H1 (cell line): ENCODE measurements around the gene ADORA1.

Experiments
- CHD2 ChIP-seq: IDR thresholded peaks from 2 replicates; pipeline ENCODE4 v1.6.1; 2012; ENCODE audit warnings: low read length, improper control_type of control experiment
- EP300 ChIP-seq, 2 experiments: IDR thresholded peaks; 1 replicate in 1 of 2; 2 replicates in 1 of 2; pipeline ENCODE4 v1.6.1; 2011 to 2012; ENCODE audit warnings: low read depth in 2 of 2, low read length in 2 of 2, mild to moderate bottlenecking in 2 of 2, borderline replicate concordance in 1 of 2, inconsistent platforms in 1 of 2, moderate library complexity in 1 of 2
- EZH2 ChIP-seq: fragments of 200-600 bp; sonication (generic); IDR thresholded peaks from 2 replicates; pipeline ENCODE4 v1.7.1; 2012; ENCODE audit warnings: low read depth, mild to moderate bottlenecking, moderate library complexity, low read length, inconsistent platforms; ENCODE audit not compliant: severe bottlenecking
- MAFK ChIP-seq: IDR thresholded peaks from 2 replicates; pipeline ENCODE4 v1.6.1; 2012; ENCODE audit warnings: low read depth, mild to moderate bottlenecking, improper control_type of control experiment, low read length
- POLR2A ChIP-seq, 2 experiments: IDR thresholded peaks; 1 replicate in 1 of 2; 2 replicates in 1 of 2; pipeline ENCODE4 v1.6.1; 2011; ENCODE audit warnings: low read depth in 2 of 2, low read length in 2 of 2, mild to moderate bottlenecking in 2 of 2; ENCODE audit errors: control extremely low read depth in 1 of 2
- POLR2AphosphoS5 ChIP-seq: IDR thresholded peaks from 2 replicates; pipeline ENCODE4 v1.6.1; 2011; ENCODE audit warnings: low read depth, low read length
- TCF12 ChIP-seq: IDR thresholded peaks from 2 replicates; pipeline ENCODE4 v1.6.1; 2011; ENCODE audit warnings: low read depth, mild to moderate bottlenecking, low read length

DNA sequence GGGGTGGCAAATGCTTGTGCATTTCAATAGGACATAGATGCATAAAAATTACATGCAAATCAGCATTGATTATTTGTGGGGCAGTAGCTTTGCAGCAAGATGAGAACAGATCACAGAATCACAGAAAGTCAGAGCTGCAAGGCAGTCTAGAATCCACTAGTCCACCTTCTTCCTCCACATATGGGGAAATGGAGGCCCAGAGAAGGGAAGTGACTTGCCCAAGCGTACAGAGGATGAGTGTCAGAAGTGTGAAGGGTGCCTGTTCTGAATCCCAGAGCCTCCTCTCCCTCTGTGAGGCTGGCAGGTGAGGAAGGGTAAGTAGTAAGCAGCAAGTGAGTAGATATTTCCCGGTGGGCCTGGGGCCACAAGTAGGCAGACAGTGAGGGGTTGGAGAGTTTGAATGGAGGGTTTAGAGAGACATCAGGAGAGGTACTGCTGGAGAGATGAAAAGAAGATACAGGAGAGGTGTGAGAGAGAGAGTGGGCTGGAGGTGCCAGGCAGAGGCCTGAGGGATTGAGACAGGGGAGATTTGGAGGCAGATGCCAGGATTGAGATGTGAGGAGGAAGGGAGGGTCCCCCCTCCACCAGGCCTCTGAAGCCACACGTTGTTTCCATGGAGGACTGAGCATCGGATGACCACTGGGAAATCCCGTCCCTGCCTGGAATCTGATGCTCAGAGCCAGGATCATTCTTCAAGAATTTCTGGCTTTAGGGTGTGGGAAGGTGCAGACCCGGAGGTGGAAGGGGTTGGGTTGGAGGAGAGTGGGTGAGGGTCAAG, 36.9 kb upstream of the ADORA1 start:
- no peak for TF ChIP-seq POLR2AphosphoS5
- TF ChIP-seq TCF12 = no peak
- no peak for TF ChIP-seq EP300 (IDR thresholded peaks at IDR 0.05; ENCODE audit: borderline replicate concordance in 1 of 2, low read depth in 2 of 2, low read length in 2 of 2)
- no peak for TF ChIP-seq CHD2
- no peak for TF ChIP-seq MAFK
- no peak for TF ChIP-seq EZH2
- no peak for TF ChIP-seq POLR2A (IDR thresholded peaks at IDR 0.05; ENCODE audit: control extremely low read depth in 1 of 2, low read depth in 2 of 2, low read length in 2 of 2)
